ENCODE results near the gene NPIPB9.
"Not testable (repeated sequence)": the region's sequence is repeated elsewhere in the genome, so short reads cannot be mapped to it uniquely, and the experiment has no call there.

The NPIPB9 gene

GRCh38 chr16:28751487-28751886 lies at the start of gene NPIPB9:
Gene NPIPB9 (plus strand): TSS chr16:28751787.
- DNase-seq (ENCODE audit: low read depth): not testable (repeated sequence)

DNA sequence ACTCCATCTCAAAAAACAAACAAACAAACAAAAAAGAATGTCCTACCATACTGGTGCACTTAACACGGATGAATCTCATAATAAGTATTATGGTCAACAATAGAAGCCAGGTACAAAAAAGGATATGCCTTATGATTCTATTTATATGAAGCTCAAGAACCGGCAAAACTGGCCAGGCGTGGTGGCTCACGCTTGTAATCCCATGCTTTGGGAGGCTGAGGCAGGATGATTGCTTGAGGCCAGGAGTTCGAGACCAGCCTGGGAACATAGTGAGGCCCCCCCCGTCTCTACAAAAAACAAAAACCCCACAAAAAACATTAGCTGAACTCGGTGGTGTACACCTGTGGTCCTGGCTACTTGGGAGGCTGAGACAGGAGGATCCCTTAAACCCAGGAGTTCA lies 47.3 kb upstream of the NPIPB9 start:
- DNase-seq (ENCODE audit: low read depth): not testable (repeated sequence)

GRCh38 chr16:28711220-28712083 lies 40.1 kb upstream of the NPIPB9 start, which contains the start of gene EIF3C:
Gene EIF3C (plus strand): TSS chr16:28711464. CDS start chr16:28711687, 223 bp downstream.
- not testable (repeated sequence) for DNase-seq (ENCODE audit: low read depth)

DNA sequence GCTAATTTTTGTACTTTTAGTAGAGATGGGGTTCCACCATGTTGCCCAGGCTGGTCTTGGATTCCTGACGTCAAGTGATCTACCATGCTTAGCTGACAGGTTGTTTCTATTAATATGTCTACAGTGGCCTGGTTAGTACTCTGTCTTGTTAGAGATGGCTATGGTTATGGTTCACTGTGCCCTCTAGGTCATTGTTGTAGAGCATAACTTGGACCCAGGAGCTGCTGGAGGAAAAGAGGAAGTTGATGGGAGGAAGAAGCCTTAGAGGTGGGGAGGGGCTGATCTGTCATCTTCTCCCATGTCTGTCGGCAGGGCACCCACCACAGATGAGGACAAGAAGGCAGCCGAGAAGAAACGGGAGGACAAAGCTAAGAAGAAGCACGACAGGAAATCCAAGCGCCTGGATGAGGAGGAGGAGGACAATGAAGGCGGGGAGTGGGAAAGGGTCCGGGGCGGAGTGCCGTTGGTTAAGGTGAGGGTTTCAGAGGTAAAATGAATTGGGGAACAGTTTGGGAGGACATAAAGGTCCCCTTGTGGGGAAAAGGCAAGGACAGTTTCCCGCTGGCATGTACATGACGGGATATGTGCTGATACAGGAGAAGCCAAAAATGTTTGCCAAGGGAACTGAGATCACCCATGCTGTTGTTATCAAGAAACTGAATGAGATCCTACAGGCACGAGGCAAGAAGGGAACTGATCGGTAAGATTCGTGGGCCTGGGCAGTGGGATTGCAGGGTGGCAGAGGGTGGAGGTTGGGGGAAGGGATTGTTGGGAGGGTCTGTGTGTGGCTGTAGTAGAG lies 28.5 kb upstream of the NPIPB9 start:
- not testable (repeated sequence) for DNase-seq (ENCODE audit: low read depth)

DNA sequence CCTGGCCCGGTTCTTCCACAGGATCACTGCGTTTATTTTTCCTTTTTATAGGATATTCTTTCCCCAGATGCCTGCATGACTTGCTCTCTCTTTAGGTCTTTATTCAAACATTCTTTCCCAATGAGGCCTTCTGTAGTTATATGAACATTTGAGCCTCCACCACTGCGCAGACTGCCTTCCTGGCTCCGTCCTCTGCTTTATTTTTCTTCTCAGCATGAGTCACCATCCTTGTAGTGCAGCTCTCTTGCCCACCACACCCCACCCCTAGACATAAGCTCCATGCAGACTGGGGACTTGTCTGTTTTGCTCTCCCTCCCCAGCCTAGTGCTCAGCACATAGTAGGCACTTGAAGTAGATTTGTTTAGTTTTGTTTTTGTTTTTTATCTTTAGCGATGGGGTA lies 20.3 kb upstream of the NPIPB9 start:
- not testable (repeated sequence) for DNase-seq (ENCODE audit: low read depth)

- not testable (repeated sequence) for DNase-seq (ENCODE audit: low read depth)
Observed at GRCh38 chr16:28732455-28733124, 19.0 kb upstream of the NPIPB9 start.

DNA sequence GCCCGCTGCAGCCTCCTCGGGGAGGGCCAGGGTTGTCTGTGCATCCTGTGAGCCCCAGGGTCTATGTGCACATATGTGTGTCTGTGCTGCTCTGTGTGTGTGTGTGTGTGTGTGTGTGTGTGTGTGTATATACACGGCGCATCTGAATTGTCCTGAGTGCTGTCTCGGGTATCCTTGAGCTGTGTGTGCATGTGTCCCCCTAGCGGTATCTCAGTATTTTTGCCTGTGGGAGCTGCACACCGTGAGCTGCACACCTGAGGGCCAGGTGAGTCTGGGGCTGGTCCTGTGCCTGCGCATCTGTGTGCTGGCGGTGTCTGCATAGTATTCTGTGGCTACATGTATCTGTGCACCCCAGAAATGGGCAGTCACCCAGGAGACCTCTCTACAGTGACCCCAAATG lies 11.8 kb upstream of the NPIPB9 start:
- not testable (repeated sequence) for DNase-seq (ENCODE audit: low read depth)

- DNase-seq (ENCODE audit: low read depth): not testable (repeated sequence)
Observed at GRCh38 chr16:28740631-28741030, 11.0 kb upstream of the NPIPB9 start.

- not testable (repeated sequence) for DNase-seq (ENCODE audit: low read depth)
Observed at GRCh38 chr16:28741295-28741694, 10.3 kb upstream of the NPIPB9 start.

DNA sequence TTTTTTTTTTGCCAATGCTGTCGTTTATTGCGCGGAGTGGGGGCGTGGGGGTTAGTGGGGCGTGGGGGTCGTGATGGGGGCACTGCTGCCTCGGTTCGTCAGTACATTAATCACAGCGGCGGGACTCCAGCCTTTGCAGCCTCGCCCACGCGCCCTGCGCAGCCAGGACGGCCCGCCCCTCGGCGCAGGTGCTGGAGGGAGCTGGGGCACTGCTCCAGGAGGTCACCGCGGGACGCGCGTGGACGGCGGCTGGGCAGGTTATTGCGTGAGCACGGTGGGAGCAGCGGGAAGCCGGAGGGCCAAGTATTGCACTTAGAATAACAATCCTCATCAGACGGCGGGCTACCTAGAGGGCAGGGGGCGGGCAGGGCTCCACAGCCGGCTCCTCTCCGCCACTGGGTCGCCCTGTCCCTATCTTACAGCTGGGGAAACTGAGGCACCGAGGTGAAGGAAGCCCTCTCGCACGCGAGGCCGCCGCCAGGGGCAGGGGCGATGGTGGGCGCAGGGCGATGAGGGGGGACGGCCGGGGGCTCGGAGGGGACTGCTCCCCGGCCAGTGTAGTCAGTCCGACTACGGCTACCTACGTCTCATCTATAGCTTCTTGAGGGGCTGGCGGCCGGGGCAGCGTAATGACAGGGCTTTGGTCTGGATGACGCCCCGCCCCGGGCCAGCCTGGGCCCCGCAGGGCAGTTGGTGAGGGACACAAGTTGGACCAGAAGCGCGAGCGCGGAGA lies 4.8 kb upstream of the NPIPB9 start:
- DNase-seq (ENCODE audit: low read depth): not testable (repeated sequence)

- peak; percentile 14 for DNase-seq (ENCODE audit: low read depth)
Observed at GRCh38 chr16:28749997-28750465, 1.6 kb upstream of the NPIPB9 start.

GRCh38 chr16:28750469-28751067 lies 1.0 kb upstream of the NPIPB9 start:
- not testable (repeated sequence) for DNase-seq (ENCODE audit: low read depth)

GRCh38 chr16:28781697-28782096 lies 30.1 kb downstream of the NPIPB9 start:
- not testable (repeated sequence) for DNase-seq (ENCODE audit: low read depth)

DNA sequence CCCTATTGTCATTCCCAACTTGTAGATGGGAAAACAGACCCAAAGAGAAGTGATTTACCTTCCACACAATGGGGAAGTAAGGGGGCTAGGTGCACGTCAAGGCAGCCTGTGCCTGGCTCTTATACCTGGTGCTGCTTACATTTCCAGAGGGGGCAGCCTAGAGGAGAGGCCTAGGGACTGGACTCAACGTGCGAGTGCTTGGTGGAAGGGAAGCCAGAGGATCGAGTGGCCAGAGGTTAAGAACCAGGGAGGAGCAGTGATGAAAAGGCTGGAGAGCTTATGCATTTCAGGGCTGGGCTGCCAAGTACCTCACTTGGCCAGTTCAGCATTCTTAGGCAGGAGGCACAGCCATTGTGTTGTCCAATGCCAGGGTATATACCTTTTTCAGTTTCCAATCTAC lies 30.8 kb downstream of the NPIPB9 start:
- DNase-seq (ENCODE audit: low read depth): not testable (repeated sequence)

GRCh38 chr16:28802235-28803019 lies 50.8 kb downstream of the NPIPB9 start:
- not testable (repeated sequence) for DNase-seq (ENCODE audit: low read depth)

DNA sequence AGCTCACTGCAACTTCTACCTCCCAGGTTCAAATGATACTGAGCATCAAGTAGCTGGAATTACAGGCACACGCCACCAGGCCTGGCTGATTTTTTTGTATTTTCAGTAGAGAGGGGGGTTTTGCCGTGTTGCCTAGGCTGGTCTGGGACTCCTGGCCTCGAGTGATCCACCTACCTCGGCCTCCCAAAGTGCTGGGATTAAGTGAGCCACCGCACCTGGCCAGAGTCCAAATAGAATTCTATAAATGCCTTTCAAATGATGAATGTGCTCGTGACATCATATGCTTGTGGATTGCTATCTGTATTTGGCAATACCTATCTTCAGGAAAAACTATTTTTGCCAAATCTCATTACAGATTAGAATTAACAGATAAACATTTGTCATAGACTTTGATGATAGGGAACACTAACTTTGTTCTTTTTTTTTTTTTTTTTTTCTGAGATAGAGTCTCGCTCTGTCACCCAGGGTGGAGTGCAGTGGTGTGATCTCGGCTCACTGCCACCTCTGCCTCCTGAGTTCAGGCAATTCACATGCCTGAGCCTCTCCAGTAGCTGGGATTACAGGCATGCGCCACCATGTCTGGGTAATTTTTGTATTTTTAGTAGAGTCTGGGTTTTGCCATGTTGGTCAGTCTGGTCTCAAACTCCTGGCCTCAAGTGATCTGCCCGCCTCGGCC lies 56.0 kb downstream of the NPIPB9 start:
- not testable (repeated sequence) for DNase-seq (ENCODE audit: low read depth)

DNA sequence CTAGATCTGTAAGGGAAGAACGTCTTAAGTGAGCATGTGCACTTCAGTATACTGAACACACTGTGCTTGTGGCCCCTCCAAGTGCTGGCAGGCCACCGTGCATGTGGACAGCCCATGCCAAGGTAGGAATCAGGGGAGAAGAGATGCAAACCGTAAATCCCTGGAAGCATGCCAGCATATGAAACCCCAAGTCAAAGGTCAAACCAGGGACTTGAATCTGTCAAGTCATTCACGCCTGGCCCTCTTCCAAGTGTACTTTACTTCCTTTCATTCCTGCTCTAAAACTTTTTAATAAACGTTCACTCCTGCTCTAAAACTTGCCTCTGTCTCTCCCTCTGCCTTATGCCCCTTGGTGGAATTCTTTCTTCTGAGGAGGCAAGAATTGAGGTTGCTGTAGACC lies 68.4 kb downstream of the NPIPB9 start:
- no peak for DNase-seq (ENCODE audit: low read depth)

DNA sequence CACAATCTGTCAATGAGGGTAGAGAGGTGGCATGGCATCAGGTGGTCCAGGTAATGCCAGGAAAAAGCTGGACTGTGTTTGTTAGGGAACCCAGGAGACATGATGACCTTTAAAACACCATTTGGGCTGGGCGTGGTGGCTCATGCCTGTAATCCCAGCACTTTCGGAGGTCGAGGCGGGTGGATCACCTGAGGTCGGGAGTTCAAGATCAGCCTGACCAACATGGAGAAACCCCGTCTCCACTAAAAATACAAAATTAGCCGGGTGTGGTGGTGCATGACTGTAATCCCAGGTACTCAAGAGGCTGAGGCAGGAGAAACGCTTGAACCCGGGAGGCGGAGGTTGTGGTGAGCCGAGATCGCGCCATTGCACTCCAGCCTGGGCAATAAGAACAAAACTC lies 69.0 kb downstream of the NPIPB9 start:
- DNase-seq (ENCODE audit: low read depth): not testable (repeated sequence)

DNA sequence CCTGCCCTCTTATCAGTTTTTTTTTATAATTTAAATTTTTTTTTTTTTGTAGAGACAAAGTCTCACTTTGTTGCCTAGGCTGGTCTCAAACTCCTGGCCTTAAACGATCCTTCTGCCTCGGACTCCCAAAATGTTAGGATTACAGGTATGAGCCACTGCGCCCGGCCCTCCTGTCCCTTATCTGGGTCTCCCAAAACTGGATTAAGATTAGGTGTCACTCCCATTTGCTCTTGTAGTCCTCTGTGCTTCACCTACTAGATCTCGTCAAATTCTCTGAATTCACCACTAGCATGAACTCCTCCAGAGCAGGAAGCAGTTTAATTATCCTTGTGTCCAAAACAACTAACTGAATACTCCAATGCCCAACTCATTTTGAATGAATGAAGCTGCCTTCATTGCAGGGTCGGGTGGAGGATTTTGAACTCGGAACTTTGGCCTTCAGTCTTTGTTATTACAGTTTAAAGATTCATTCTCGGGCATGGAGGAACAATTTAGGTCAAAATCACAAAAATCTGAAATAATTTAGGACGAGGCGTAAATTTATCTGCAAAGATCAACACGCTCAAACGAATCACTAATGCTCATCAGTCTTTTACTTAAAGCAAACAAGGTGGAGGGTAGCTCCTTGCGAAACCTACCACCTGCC lies 70.4 kb downstream of the NPIPB9 start:
- DNase-seq (ENCODE audit: low read depth): no peak
